Endometrial microvascular endothelial cells (primary cell): ENCODE data around the gene CYP4V2. TPM values are rescaled to one million over a fixed set of nuclear protein-coding genes. Genes with fewer than 3 reads are reported as not detected.

Experiments
- in situ Hi-C: cut with HindIII; loops from 2 replicates; pipeline ENCODE4 v1.10.0; 2017; ENCODE audit warnings: low sequenced_read_pairs, low pct_unique_long_range_greater_than_20kb; ENCODE audit errors: inconsistent ontology term
- total RNA-seq: library from RNA; depleted of rRNA; stranded (reverse); fragments of >200 nt; gene quantifications from one replicate; pipeline ENCODE4 v1.2.3, GENCODE V29; 2015; ENCODE audit errors: inconsistent ontology term

CYP4V2 gene
- total RNA-seq, 1 donor from 2014 or later, result 3.3 TPM

DNA sequence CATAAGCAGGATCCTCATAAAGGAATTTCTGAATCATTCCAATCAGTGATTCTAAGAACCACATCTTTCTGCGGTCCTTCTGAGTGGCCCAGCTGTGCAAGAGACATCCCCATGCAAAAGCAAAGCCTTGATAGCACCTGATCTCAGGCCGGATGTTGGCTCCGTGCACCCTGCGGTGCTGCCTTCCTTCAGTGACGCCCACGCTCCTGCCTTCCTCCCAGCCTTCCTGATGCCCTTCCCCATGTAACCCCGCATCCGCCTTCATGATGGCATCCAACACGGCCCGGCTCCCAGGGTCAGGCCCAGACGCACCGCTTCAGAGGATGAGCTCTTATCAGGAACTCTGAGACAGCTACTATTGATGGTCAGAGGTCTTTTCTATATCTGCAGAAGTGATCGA, 20.4 kb upstream of the CYP4V2 start:
- in situ Hi-C loops, result no loop called here

DNA sequence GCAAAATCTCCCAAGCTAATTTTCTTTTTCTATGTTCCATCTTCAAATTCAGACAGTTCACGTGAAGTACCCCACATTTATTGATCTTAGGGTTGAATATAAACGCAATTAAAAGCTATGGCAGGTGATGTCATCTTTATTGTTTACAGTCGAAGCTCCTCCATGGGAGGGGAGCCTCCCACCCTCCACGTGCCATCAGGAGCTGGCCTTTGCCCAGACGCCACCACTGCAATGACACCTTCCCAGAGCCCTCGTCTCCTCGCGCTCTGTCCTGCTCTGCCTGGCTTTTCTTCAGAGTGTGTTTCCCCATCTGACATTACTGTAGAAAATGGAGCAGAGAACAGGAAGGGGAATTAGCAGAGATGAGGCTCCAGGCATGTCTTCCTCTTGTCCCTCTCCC, 18.8 kb upstream of the CYP4V2 start:
- in situ Hi-C loops, result no loop called here

DNA sequence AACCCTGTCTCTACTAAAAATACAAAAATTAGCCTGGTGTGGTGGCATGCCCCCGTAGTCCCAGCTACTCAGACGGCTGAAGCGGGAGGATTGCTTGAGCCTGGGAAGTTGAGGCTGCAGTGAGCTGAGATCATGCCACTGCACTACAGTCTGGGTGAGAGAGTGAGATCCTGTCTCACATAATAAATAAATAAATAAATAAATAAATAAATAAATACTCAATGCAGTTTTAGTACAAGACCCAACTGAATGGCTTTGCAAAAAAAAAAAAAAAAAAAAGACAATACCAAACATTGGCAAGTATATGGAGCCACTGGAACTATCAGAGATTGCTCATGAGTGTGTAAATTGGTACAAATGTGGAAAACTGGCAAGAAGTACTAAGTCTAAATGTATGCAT, 3.3 kb upstream of the CYP4V2 start:
- in situ Hi-C loops, result no loop called here

DNA sequence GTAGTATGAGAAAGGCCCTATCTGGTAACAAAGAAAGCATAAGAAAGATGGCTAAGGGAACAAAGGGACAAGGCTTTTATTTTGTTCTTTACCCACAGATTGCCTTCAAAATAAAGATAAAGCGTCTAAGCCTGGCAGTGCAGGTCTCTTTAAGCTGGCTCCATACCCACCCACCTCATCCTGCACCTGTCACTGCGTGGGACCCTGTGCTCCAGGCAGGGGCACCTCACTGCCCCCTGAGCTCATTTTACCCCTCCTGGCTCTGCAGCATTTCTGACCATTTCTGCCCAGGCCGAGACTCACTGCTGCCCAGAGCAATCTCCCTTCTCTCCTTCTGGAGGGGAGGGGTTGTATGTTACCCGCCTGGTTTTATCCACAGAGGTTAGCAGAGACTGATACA, 1.7 kb upstream of the CYP4V2 start:
- in situ Hi-C loops, result no loop called here

DNA sequence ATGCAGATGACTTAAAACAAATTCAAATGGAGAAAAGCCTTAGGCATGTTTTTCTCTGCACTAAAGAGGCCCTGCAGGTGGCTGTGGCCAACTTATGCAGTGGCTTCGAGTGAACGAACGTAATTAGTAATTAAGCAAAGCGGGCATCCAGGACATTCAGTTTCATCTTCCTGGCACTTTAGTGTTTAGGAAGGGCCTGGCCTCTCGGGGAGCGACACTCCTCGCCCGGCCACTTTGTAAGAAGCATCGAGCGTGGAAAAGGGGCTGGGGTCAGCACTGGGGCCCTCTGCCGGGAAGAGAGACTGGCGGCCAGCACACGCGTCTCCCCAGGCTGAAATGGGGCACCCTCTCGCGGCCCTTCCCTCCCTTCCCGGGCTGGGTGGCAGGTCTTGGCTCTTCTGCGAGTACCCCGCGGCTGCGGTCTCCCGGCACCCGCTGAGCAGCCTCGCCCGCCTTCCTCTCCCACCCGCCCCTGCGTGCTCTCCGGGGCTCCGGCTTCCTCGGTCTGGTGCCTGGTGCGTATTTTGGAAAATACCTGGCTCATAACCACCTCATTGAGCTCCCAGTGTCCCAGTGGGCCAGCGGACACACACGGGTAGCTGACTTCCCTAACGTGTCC, 677 bp upstream of the CYP4V2 start:
- in situ Hi-C loops, result no loop called here

DNA sequence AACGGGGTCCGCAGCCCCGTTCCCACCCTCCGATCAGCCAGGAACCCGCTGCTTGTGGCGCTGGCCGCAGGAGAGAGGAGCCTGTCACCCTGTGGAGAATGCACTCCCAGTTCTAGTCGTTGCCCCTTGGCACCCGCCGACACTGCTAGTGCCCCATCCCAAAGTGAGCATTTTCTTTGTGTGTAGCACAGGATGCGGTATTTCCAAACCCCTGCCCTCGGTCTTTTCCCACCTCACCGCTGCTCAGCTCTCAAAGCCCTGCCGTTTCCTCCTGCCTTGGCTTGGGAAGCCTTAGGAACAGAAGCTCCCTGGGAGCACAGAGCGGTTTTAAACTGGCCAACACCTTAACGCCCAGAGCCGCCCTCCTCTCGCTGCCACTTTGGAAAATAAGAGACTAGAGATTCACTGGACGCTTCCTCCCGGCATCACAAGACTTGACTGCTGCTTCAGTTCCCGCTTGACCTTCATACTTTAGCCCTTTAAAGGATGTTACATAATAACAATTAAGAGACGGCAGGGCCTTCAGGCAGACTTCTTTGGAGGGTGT, 772 bp downstream of the CYP4V2 start:
- in situ Hi-C loops, result no loop called here

DNA sequence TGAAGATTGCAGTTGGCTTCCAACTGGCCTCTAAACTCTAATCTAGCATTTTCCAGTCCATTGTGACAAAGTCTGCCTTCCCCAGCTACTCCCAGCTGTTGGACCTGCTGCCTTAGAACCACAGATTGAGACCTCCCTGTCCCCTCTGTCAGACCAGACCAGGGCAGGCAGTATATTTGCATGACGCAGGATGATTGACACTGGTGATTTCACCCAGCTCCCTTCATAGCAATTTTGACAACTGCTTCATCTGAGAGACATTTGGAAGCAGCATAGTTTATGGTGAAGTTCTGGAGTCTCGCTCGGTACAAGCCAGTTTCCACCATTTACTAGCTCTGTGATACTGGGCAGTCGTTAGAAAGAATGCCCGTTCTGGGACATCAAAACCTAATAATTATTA, 2.5 kb downstream of the CYP4V2 start:
- in situ Hi-C loops, result no loop called here

DNA sequence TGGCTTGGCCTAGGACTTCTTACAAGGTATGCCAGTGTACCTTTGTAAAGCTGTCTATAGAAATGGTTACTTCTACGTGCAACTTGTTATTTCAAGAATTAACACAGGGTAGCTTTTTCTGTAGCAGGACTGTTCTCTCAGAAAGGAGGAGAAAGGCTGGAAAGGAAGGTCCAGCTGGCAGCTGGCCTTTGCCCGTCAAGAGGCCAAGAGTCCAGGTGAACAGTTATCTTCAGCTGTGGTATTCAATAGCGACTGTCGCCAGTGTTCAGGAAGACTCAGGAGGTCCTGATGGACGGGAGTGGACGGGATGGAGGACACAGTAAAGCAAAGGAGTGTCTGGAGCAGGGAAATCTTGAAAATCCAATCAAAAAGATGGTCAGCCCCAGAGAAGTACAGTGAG, 4.7 kb downstream of the CYP4V2 start:
- in situ Hi-C loops, result no loop called here

DNA sequence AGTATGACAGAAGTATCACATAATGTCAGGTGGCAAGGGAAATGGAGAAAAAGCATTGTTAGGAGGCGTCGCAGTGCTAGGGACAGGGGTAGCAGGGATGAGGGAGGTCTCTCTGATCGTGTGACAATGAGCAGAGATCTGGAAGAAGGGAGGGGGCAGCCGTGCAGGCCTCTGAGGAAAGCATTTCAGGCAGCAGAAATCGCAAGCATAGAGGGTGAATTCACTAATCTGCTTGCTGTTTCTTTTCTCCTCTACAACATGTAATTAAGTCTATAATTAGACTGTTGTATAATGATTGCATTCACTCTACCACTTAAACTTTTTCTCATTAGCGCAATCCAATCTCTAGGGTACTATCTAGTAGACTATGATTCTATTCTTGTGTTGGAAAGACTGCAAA, 9.1 kb downstream of the CYP4V2 start:
- in situ Hi-C loops, result no loop called here

DNA sequence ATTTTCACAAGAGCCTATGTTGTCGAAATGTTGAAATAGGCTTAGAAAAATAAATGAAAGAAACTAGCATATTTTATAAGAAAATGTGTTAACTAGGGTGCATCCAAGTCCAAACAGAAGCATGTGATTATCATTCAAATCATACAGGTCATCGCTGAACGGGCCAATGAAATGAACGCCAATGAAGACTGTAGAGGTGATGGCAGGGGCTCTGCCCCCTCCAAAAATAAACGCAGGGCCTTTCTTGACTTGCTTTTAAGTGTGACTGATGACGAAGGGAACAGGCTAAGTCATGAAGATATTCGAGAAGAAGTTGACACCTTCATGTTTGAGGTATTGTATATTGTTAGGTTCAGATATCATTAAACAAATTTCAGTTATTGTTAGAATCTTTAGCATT, 9.6 kb downstream of the CYP4V2 start:
- in situ Hi-C loops, result no loop called here

DNA sequence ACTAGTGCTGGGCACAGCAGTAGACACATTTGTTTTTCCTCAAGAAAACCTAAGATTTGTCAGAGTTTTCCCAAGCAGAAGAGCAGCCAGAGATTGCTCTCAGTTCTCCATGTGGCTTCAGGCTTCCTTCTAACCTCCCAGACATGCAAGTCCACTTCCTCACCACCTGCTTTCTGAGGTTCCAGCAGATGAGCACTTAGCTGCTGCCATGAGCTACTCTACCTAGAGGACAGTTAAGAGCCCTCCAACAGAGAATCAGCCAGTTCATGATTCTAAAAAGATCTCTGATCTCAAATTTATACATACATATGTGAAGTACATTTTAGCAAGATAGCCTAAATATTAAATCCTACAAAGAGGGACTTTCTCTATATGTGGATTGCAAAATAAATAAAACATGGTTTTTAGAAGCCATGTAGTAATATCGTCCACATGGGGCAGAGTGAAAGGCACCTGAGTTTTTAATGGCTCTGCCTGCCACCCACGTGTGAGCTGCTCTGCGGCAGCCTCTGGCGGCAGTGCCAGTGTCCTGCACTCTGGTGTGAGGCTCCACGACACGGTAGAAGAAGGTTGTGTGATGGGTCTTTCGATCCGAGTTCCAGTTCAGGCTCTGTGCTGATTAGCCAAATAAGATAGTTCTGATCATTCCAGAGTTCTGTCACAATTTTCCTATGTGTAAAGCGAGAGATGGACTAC, 10.3 kb downstream of the CYP4V2 start:
- in situ Hi-C loops, result no loop called here

DNA sequence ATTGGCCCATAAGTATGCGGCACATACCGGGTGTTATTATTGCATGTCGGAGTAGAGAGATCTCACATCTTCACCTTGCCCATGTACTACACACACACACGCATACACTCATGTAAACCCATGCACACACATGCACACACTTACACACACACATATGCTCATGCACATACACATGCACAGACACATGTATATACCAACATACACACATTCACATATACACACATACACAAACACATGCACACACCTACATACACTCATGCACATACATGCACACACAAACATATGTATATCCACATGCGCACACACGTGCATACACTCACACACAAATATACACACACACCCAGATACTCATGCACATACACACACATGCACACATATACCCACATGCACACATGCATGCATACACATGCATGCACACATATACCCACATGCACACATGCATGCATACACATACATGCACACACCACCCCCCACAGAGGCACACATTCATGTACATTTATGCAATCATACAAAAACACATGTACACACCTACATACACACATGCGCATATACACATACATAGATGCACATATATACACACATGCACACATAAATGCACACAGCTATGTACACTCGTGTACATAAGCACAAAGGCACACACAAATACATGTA, 11.2 kb downstream of the CYP4V2 start:
- in situ Hi-C loops, result no loop called here

DNA sequence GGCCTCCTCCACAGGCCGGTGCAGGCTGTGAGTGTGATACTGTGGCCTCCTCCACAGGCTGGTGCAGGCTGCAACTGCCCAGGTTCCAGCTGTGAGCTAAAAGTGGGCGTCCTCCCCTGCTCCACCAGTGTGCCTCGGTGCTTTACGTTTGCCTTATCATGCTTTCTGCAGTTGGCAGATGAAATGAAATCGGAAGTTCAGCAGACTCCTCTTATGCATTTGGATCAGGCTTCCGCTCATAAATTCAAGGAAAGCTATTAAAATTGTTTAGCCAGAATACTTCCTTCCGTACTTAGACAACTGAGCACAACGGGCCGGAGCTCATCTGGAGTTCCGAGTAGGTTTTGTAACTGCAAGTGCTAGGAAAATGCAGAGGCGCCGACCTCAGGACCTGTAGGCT, 12.0 kb downstream of the CYP4V2 start:
- in situ Hi-C loops, result no loop called here

DNA sequence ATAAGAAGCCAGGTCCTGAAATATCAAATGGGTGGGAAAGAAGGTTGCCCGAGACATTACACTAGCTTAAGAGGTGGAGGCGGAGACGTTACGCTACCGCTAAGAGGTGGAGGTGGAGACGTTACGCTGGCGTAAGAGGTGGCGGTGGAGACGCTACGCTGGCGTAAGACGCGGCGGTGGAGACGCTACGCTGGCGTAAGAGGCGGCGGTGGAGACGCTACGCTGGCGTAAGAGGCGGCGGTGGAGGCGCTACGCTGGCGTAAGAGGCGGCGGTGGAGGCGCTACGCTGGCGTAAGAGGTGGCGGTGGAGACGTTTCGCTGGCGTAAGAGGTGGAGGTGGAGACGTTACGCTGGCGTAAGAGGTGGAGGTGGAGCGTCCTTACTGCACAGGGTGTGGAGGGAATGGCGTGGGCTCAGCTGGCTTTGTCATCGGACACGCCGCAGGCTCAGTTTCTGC, 12.8 kb downstream of the CYP4V2 start:
- in situ Hi-C loops, result no loop called here

DNA sequence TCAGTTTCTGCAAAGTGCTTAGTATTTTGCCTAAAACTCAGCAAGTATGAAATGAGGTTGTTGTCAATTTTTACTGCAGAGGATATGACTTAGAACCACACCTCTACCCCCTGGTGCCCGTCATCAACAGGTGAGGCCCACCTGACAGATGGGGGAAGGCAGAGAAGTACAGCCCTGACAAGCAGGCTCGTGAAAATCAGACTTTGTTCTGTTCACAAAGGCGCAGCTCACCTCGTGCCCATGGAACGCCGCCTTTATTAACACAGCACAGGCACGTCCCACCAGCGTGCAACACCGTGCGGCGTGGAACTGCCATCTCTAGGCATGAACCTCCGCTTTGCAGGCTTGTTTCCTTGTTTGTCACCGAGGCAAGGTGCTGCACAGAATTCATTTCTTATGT, 13.3 kb downstream of the CYP4V2 start:
- in situ Hi-C loops, result no loop called here

DNA sequence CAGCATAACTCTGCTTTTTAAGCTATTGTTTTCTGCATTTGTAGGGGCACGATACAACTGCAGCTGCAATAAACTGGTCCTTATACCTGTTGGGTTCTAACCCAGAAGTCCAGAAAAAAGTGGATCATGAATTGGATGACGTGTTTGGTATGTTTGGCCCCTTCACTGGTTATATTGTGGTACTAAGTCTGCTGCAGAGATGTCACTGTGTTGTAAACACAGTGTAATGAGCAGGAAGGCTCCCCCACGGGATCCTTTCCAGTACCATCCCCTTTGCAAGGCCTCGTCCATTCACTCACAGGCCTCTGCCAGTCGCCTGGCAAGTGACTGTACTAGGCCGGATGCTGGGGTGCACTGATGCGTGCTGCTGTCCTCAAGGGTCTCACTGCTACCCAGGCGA, 13.8 kb downstream of the CYP4V2 start:
- in situ Hi-C loops, result no loop called here

DNA sequence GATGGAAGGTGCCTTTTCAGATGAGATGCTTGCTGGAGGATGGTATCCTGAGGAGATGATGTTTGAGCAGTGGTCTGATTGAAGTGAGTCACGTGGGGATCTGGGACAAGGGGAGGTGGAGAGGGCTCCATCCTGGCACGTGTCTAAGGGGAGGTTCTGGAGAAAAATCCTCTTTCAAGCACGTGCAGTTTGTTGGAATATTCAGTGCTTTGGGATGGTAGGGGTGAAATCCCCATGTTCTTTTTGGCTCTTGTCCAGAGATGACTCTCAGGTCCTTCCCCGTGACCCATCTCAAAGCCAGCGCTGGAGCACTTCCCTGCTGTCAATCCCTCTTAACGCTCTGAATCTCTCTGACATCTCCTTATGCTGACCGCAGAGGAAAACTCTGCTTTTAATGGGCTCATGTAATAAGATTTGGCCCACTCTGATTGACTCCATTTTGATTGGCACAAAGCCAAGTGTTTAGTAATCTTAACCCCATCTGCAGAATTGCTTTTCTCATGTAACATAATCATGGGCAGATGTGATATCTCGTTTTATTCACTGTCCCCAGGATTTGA, 25.2 kb downstream of the CYP4V2 start:
- in situ Hi-C loops, result no loop called here

DNA sequence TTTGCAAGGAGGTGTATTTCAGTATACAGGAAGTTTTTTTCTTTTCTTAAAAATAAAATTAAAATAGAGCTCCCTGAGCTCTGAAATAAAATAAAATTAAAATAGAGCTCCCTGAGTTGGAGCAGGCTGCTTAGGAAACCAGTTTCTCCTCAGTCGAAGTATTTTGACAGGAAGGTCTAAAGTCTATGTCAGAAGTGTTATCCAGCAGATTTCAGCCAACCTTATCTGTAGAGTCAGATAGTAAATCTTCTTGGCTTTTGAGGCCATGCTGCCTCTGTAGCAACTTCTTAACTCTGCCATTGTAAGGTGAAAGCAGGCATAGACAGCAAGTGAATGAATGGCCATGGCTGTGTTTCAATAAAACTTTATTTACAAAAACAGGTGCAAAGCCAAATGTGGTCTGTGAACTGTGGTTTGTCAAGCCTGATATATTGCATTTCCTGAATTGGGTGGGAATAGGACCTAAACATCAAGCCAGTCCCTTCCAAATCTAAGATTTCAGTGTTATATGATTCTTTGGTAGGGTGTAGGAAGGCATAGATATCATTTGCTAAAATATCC, 26.4 kb downstream of the CYP4V2 start:
- in situ Hi-C loops, result no loop called here

DNA sequence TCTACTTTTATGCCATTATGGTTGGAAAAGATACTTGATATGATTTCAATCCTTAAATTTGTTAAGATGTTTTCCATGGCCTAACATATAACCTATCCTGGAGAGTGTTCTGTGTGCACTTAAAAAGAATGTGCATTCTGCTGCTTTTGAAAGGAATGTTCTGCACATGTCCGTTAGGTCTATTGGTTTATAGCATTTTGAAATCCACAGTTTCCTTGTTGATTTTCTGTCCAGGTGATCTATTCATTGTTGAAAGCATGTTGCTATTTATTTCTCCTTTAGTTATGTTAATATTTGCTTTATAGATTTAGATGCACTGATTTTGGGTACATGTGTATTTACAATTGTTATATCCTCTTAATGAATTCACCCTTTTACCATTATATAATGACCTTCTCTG, 30.3 kb downstream of the CYP4V2 start:
- in situ Hi-C loops, result no loop called here

DNA sequence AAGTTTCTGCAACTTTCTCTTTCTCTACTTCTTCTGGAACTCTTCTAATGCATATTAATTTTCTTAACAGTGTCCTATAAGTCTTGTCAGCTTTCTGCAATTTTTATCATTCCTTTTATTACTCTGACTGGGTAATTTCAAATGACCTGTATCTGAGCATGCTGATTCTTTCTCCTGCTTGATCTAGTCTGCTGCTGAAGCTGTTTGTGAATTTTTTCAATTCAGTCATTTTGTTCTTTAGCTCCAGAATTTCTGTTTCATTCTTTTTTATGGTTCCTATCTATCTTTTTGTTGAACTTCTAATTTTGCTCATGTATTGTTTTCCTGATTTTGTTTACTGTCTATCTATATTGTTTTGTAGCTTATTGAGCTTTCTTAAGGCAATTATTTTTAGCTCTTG, 34.5 kb downstream of the CYP4V2 start:
- in situ Hi-C loops, result no loop called here
